ENCODE results near the gene KLK10. TPM values are rescaled to one million over a fixed set of nuclear protein-coding genes. Genes with fewer than 3 reads are reported as not detected.
A peak's percentile ranks its signal among the peaks of the same experiment; 100 is the strongest.

KLK10 gene
- total RNA-seq, 1 experiment from 2014 or later, result not detected

GRCh38 chr19:51018745-51019543 is 565 bp downstream of the KLK10 start:
- intact Hi-C loops (cut with micrococcal nuclease; ENCODE audit: unreplicated experiment), result loop anchor here (10.0 kb wide), 1 partner anchor 314 kb away; no protein-coding TSS in a partner anchor
- H3K27ac ChIP-seq (ENCODE audit: low read depth, low read length, poor library complexity, severe bottlenecking), result no peak overlapping the region
- POLR2A ChIA-PET (ENCODE audit: low non-redundant PET), result no interaction called here
- H3K36me3 ChIP-seq (ENCODE audit: insufficient read depth, low read length, poor library complexity, severe bottlenecking), result no peaks in the 10 kb centered on the region
- no TSS peak for BruUV-seq (replicated peaks)
- no peak for TF ChIP-seq EZH2 (IDR thresholded peaks at IDR 0.05; ENCODE audit: borderline replicate concordance, low read depth, low read length, poor library complexity, severe bottlenecking)
- TF ChIP-seq, protein P1, sequence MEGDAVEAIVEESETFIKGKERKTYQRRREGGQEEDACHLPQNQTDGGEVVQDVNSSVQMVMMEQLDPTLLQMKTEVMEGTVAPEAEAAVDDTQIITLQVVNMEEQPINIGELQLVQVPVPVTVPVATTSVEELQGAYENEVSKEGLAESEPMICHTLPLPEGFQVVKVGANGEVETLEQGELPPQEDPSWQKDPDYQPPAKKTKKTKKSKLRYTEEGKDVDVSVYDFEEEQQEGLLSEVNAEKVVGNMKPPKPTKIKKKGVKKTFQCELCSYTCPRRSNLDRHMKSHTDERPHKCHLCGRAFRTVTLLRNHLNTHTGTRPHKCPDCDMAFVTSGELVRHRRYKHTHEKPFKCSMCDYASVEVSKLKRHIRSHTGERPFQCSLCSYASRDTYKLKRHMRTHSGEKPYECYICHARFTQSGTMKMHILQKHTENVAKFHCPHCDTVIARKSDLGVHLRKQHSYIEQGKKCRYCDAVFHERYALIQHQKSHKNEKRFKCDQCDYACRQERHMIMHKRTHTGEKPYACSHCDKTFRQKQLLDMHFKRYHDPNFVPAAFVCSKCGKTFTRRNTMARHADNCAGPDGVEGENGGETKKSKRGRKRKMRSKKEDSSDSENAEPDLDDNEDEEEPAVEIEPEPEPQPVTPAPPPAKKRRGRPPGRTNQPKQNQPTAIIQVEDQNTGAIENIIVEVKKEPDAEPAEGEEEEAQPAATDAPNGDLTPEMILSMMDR (conservative IDR thresholded peaks at IDR 0.05; ENCODE audit: low read depth, low read length), result no peak
- H3K9me3 ChIP-seq (ENCODE audit: low read depth, low read length, poor library complexity, severe bottlenecking), result no peaks in the 10 kb centered on the region
- no peak for DNase-seq (ENCODE audit: low spot score)
- peaks cover 7% of the 10 kb centered on the region for H3K4me1 ChIP-seq (ENCODE audit: insufficient read depth, low read length, poor library complexity, severe bottlenecking)
- peak overlapping the region; percentile 4 for H3K4me3 ChIP-seq (ENCODE audit: low read depth, low read length, poor library complexity, severe bottlenecking)
- peaks cover 65% of the 10 kb centered on the region for H3K27me3 ChIP-seq (replicated peaks; ENCODE audit: insufficient read depth, low read depth, low read length, poor library complexity)
- CTCF ChIA-PET, result no interaction called here

- Histone ChIP-seq H3K9me3 (ENCODE audit: low read depth, low read length, poor library complexity, severe bottlenecking) (no peaks in the 10 kb centered on the region), H3K4me3 (ENCODE audit: low read depth, low read length, poor library complexity, severe bottlenecking) (peak overlapping the region; percentile 40), H3K4me1 (ENCODE audit: insufficient read depth, low read length, poor library complexity, severe bottlenecking) (peaks cover 7% of the 10 kb centered on the region), H3K27me3 (replicated peaks; ENCODE audit: insufficient read depth, low read depth, low read length, poor library complexity) (peaks cover 54% of the 10 kb centered on the region), H3K36me3 (ENCODE audit: insufficient read depth, low read length, poor library complexity, severe bottlenecking) (no peaks in the 10 kb centered on the region), H3K27ac (ENCODE audit: low read depth, low read length, poor library complexity, severe bottlenecking) (no peak overlapping the region)
- intact Hi-C loops (cut with micrococcal nuclease; ENCODE audit: unreplicated experiment), result loop anchor here (2.0 to 10.0 kb wide), 2 partner anchors 86 to 312 kb away; no protein-coding TSS in a partner anchor
- peak; percentile 86 for TF ChIP-seq EZH2 (IDR thresholded peaks at IDR 0.05; ENCODE audit: borderline replicate concordance, low read depth, low read length, poor library complexity, severe bottlenecking)
- TF ChIP-seq, protein P1 (conservative IDR thresholded peaks at IDR 0.05; ENCODE audit: low read depth, low read length), result peak; percentile 92
- no TSS peak for BruUV-seq (replicated peaks)
- ChIA-PET POLR2A (ENCODE audit: low non-redundant PET) (no interaction called here), CTCF (interaction anchor here (0.6 to 1.7 kb wide), 9 partner anchors 15 to 660 kb away, joined by 3 to 8 read pairs (median 4); no protein-coding TSS in a partner anchor)
- DNase-seq (ENCODE audit: low spot score), result peak; percentile 85
Observed at GRCh38 chr19:51016798-51017683, 2.5 kb downstream of the KLK10 start.

- intact Hi-C loops (cut with micrococcal nuclease; ENCODE audit: unreplicated experiment), result loop anchor here (2.0 to 10.0 kb wide), 2 partner anchors 85 to 311 kb away; no protein-coding TSS in a partner anchor
- Histone ChIP-seq H3K9me3 (ENCODE audit: low read depth, low read length, poor library complexity, severe bottlenecking) (no peaks in the 10 kb centered on the region), H3K36me3 (ENCODE audit: insufficient read depth, low read length, poor library complexity, severe bottlenecking) (no peaks in the 10 kb centered on the region), H3K4me1 (ENCODE audit: insufficient read depth, low read length, poor library complexity, severe bottlenecking) (peaks cover 7% of the 10 kb centered on the region), H3K27ac (ENCODE audit: low read depth, low read length, poor library complexity, severe bottlenecking) (no peak overlapping the region), H3K4me3 (ENCODE audit: low read depth, low read length, poor library complexity, severe bottlenecking) (no peak overlapping the region), H3K27me3 (replicated peaks; ENCODE audit: insufficient read depth, low read depth, low read length, poor library complexity) (peaks cover 55% of the 10 kb centered on the region)
- no peak for DNase-seq (ENCODE audit: low spot score)
- TF ChIP-seq, protein P1 (conservative IDR thresholded peaks at IDR 0.05; ENCODE audit: low read depth, low read length), result no peak
- no peak for TF ChIP-seq EZH2 (IDR thresholded peaks at IDR 0.05; ENCODE audit: borderline replicate concordance, low read depth, low read length, poor library complexity, severe bottlenecking)
- BruUV-seq (replicated peaks), result no TSS peak
- ChIA-PET CTCF (interaction anchor here (0.6 to 1.7 kb wide), 2 partner anchors 86 to 565 kb away, joined by 3 to 7 read pairs; no protein-coding TSS in a partner anchor), POLR2A (ENCODE audit: low non-redundant PET) (no interaction called here)
Observed at GRCh38 chr19:51015691-51016267, 3.7 kb downstream of the KLK10 start.
